HG03064 (cell line): ENCODE measurements around the gene SUSD1.

Source experiments
- ATAC-seq: cut with Tn5 transposase; IDR thresholded peaks from one replicate; pipeline ENCODE4 v1.9.1; 2021; ENCODE audit warnings: low read depth; ENCODE audit not compliant: unreplicated experiment

Gene SUSD1

GRCh38 chr9:112044881-112045280 lies 130.2 kb downstream of the SUSD1 start:
- ATAC-seq: no peak

DNA sequence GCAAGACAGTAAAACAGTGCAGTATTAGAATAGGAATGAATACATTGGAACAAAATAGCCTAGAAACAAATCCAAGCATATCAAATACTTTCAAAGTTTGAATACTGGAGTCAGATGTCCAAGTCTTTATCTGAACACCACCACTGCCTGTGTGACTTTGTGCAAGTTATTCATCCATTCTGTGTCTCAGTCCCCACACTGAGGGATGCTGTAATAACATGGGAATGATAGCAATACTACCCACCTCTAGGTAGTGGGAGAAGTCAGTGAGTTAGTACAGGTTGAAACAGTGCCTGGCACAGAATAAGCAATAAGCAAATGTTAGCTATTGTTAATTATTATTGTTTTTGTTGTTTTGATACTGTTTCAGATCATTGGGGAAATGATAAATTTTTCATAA lies 130.9 kb downstream of the SUSD1 start:
- ATAC-seq: no peak

- ATAC-seq: no peak
Observed at GRCh38 chr9:112043423-112043822, 131.7 kb downstream of the SUSD1 start.

- no peak for ATAC-seq
Observed at GRCh38 chr9:112042769-112043168, 132.3 kb downstream of the SUSD1 start.

DNA sequence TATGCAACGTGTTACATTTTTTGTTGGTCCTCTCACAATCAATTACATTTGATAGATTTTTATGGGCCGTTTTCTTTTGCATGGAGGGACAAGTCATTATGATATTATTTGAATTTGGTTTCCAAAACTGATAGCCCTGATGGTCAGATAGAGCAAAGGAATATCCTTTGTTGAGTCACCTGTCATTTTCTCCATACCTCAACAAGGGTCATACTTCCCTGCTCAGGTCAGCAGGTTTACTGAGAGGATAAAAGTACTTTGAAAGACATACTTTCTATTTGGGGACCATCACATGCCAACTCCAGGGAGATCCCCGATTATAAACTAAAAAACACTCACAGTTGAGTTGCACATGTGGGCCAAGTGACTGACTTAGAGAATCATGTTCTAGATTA lies 132.9 kb downstream of the SUSD1 start:
- no peak for ATAC-seq

DNA sequence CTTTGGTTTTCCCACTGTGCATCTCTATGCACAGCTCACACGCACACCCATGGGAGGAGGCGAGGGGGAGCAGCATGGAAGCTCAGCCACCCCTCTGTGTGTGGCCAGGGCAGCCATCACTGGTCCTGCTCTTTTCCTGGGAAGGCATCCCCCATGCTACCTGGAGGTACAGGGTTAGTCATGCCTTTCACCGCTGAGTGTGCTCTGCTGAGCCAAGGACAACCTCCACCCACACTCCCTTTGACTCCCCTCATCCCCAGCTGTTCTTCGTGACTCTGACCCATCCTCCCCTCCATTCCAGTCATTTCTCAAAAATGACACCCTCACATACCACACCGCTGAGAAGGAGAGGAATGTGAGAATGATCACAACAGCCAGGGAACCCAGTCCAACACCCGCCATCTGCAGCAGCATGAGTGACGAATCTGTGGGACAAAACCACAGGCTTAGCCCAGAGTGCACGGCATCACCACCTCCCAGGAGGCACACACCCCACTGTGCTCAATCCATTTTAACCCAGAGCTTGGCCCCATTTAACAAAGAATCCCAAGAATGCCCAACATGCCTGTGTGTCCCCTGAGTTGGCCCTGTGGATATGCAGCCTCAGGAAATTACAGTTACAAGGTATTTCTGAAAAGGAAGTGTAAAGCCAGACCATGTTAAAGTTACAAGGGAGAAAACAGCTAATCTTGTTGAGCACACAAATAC lies 133.4 kb downstream of the SUSD1 start:
- ATAC-seq: no peak

- ATAC-seq: no peak
Observed at GRCh38 chr9:112041199-112041535, 133.9 kb downstream of the SUSD1 start.

GRCh38 chr9:112038017-112038408 lies 137.1 kb downstream of the SUSD1 start:
- peak; percentile 14 for ATAC-seq

GRCh38 chr9:112037281-112038016 lies 137.6 kb downstream of the SUSD1 start:
- peak; percentile 48 for ATAC-seq

DNA sequence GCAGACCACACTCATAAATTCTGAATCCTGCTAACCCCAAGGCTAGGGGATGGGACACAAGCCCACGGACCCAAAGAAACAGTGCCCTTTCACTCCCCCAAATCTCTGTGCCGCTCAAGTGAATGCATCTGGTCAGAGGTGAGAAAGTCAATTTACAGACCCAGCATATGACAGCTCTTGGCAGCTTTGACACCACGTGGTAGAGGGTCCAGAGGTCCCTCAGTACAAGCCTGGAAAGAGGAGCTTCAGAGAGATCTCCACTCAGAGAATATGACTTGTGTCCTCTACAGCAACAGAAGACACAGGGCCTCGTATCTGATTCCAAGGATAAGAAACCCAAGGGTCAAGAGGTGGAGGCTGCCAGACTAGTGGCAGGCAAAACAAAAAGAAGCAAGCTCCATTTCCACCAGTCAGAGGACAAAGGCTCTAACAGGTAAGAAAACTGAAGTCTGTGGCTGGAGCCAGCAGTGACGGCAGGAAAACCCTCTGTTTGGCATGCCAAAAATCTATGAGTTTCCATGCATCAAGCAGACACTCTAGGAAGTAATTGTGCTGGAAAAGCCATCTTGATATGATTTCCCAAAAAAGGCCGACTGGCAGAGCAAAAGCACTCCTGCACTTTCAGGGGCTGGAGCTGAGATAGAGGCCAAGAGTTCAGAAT lies 139.8 kb downstream of the SUSD1 start:
- ATAC-seq: no peak

GRCh38 chr9:112034216-112034611 lies 140.9 kb downstream of the SUSD1 start:
- ATAC-seq: no peak

GRCh38 chr9:112033237-112034215 lies 141.6 kb downstream of the SUSD1 start:
- ATAC-seq: no peak

DNA sequence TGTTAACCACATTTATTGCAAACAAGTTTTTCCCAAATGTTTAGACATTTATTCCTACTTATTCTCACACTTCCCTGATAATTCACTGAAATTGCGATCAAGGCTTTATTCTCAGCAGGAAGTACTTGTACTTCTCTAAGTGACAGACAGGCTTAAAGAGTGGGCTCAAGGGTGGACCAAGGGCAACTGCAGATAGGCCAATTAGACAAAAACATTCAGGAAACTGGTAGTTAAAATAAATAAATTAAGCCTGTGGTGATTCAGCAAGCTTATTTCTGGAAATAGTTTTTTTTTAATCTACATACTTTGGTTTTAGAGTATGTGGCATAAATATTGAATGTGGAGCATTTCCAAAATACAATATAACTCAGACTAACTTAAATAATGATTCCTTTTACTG lies 142.4 kb downstream of the SUSD1 start:
- no peak for ATAC-seq

- peak; percentile 48 for ATAC-seq
Observed at GRCh38 chr9:112032009-112032408, 143.1 kb downstream of the SUSD1 start.

DNA sequence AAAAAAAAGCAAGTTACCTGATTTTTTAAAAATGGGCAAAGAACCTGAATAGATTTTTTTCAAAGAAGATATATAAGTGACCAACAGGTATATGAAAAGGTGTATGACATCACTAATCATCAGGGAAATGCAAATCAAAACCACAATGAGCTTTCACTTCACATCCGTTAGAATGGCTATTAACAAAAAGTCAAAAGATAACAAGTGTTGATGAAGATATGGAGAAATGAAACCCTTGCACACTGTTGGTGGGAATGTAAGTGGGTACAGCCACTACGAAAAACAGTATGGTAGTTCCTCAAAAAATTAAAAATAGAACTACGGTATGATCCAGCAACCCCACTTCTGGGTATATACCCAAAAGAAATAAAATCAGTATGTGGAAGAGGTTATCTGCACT lies 143.7 kb downstream of the SUSD1 start:
- no peak for ATAC-seq

DNA sequence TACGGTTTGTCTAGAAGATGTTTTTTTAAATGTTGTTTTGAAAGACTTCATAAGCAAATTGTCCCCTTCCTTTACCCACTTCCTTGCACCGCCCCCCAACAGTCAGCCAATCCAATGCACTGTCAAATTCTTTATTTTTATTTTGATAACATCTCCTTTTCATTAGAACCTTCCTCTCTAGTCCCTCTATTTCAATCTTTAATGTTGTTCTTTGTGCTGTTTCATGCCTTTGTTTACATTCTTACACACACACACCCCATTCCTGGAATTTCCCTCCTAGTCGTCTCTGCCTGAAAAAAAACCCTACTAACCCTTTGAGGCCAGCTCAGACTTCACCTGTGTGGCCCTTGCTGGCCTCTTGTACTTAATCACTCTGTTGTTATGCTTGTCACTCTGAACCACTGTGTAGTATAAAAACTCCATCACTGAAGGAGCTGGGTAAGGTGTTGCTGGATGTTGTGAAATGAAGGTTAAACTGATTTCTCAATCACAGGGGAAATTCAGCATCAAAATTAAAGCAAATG lies 145.1 kb downstream of the SUSD1 start:
- ATAC-seq: no peak

GRCh38 chr9:112028242-112029221 lies 146.6 kb downstream of the SUSD1 start:
- no peak for ATAC-seq

- ATAC-seq: no peak
Observed at GRCh38 chr9:112025850-112026249, 149.2 kb downstream of the SUSD1 start.

GRCh38 chr9:112021742-112022141 lies 153.4 kb downstream of the SUSD1 start:
- no peak for ATAC-seq
